Large intestine (tissue), 3 donors: ENCODE results near the gene MED25. TPM values are rescaled to one million over a fixed set of nuclear protein-coding genes. Genes with fewer than 3 reads are reported as not detected.

Source experiments
- DNase-seq, 2 donors: peaks; one replicate each; pipeline versions ENCODE4 v3.0.0 to v3.0.0-alpha.2; 2013
- H3K27ac ChIP-seq: one replicate; pipeline ENCODE4 v1.5.1; 2013; ENCODE audit warnings: low read length
- H3K27me3 ChIP-seq: 2 replicates; pipeline ENCODE4 v1.6.1; 2013; ENCODE audit warnings: low read length; ENCODE audit not compliant: control insufficient read depth, insufficient read depth
- H3K36me3 ChIP-seq: 2 replicates; pipeline ENCODE4 v1.6.1; 2013; ENCODE audit warnings: low read length; ENCODE audit not compliant: control insufficient read depth, insufficient read depth
- H3K4me1 ChIP-seq: one replicate; pipeline ENCODE4 v1.6.1; 2013; ENCODE audit warnings: low read length; ENCODE audit not compliant: control insufficient read depth, insufficient read depth
- H3K4me3 ChIP-seq: one replicate; pipeline ENCODE4 v1.5.1; 2013; ENCODE audit warnings: low read length
- H3K9me3 ChIP-seq: one replicate; pipeline ENCODE4 v1.6.1; 2013; ENCODE audit warnings: mild to moderate bottlenecking, low read depth, low read length, moderate library complexity; ENCODE audit not compliant: control insufficient read depth
- WGBS: methylation state at CpG from one replicate; pipeline ENCODE4 v1.1.5; 2013; ENCODE audit warnings: low lambda C conversion rate; ENCODE audit not compliant: insufficient coverage; 5-methylcytosine and 5-hydroxymethylcytosine counted together
- polyA plus RNA-seq: library from polyadenylated mRNA; unstranded; fragments of 120-200 nt; gene quantifications from one replicate; pipeline ENCODE4 v1.2.1, GENCODE V29; 2013

MED25 gene
- polyA plus RNA-seq, 1 donor, result 57.7 TPM

- Histone ChIP-seq H3K4me1 (no peaks in the 10 kb centered on the region), H3K27ac (no peak overlapping the region), H3K4me3 (no peak overlapping the region), H3K36me3 (peaks cover 79% of the 10 kb centered on the region), H3K27me3 (no peaks in the 10 kb centered on the region), H3K9me3 (no peaks in the 10 kb centered on the region)
- DNase-seq, result no peak
- no CpG with 5 or more reads among the region's 18 CpGs for WGBS
Observed at GRCh38 chr19:49829721-49830120, 11.6 kb downstream of the MED25 start.

GRCh38 chr19:49830766-49831165 lies 12.7 kb downstream of the MED25 start:
- no peak for DNase-seq
- no peak overlapping the region for H3K4me3 ChIP-seq
- H3K36me3 ChIP-seq, result peaks cover 87% of the 10 kb centered on the region
- H3K27me3 ChIP-seq, result no peaks in the 10 kb centered on the region
- no peak overlapping the region for H3K27ac ChIP-seq
- no CpG with 5 or more reads among the region's 12 CpGs for WGBS
- no peaks in the 10 kb centered on the region for H3K9me3 ChIP-seq
- no peaks in the 10 kb centered on the region for H3K4me1 ChIP-seq

GRCh38 chr19:49831592-49831991 lies 13.5 kb downstream of the MED25 start:
- no peaks in the 10 kb centered on the region for H3K4me1 ChIP-seq
- peaks cover 94% of the 10 kb centered on the region for H3K36me3 ChIP-seq
- H3K9me3 ChIP-seq, result no peaks in the 10 kb centered on the region
- DNase-seq, result no peak
- no peak overlapping the region for H3K4me3 ChIP-seq
- no CpG with 5 or more reads among the region's 8 CpGs for WGBS
- H3K27me3 ChIP-seq, result no peaks in the 10 kb centered on the region
- H3K27ac ChIP-seq, result no peak overlapping the region

- peaks cover 95% of the 10 kb centered on the region for H3K36me3 ChIP-seq
- H3K27ac ChIP-seq, result no peak overlapping the region
- no CpG with 5 or more reads among the region's 9 CpGs for WGBS
Observed at GRCh38 chr19:49832556-49832955, 14.5 kb downstream of the MED25 start.

GRCh38 chr19:49833599-49833998 lies 15.5 kb downstream of the MED25 start:
- DNase-seq, result no peak
- WGBS, result no CpG with 5 or more reads among the region's 7 CpGs
- Histone ChIP-seq H3K9me3 (no peaks in the 10 kb centered on the region), H3K27ac (no peak overlapping the region), H3K4me3 (no peak overlapping the region), H3K36me3 (peaks cover 98% of the 10 kb centered on the region), H3K27me3 (no peaks in the 10 kb centered on the region), H3K4me1 (no peaks in the 10 kb centered on the region)

More at GRCh38 chr19:49832556-49832955, 14.5 kb downstream of the MED25 start:
- no peaks in the 10 kb centered on the region for H3K9me3 ChIP-seq
- DNase-seq, result no peak
- H3K27me3 ChIP-seq, result no peaks in the 10 kb centered on the region
- no peaks in the 10 kb centered on the region for H3K4me1 ChIP-seq
- H3K4me3 ChIP-seq, result no peak overlapping the region

GRCh38 chr19:49835562-49835961 lies 17.5 kb downstream of the MED25 start:
- Histone ChIP-seq H3K27me3 (no peaks in the 10 kb centered on the region), H3K4me3 (no peak overlapping the region), H3K36me3 (peaks cover 94% of the 10 kb centered on the region), H3K27ac (no peak overlapping the region), H3K4me1 (no peaks in the 10 kb centered on the region), H3K9me3 (no peaks in the 10 kb centered on the region)
- no peak for DNase-seq
- no CpG with 5 or more reads among the region's 12 CpGs for WGBS

GRCh38 chr19:49836176-49837008 lies 18.3 kb downstream of the MED25 start:
- Histone ChIP-seq H3K4me3 (no peak overlapping the region), H3K9me3 (no peaks in the 10 kb centered on the region), H3K4me1 (no peaks in the 10 kb centered on the region), H3K27me3 (no peaks in the 10 kb centered on the region), H3K27ac (no peak overlapping the region), H3K36me3 (peaks cover 87% of the 10 kb centered on the region)
- no CpG with 5 or more reads among the region's 20 CpGs for WGBS
- no peak for DNase-seq

- no CpG with 5 or more reads among the region's 5 CpGs for WGBS
- Histone ChIP-seq H3K9me3 (no peaks in the 10 kb centered on the region), H3K36me3 (peaks cover 83% of the 10 kb centered on the region), H3K4me1 (no peaks in the 10 kb centered on the region), H3K27ac (no peak overlapping the region), H3K27me3 (no peaks in the 10 kb centered on the region), H3K4me3 (no peak overlapping the region)
- no peak for DNase-seq
Observed at GRCh38 chr19:49837009-49837310, 18.9 kb downstream of the MED25 start.

- no peak for DNase-seq
- Histone ChIP-seq H3K27ac (no peak overlapping the region), H3K4me3 (no peak overlapping the region), H3K4me1 (no peaks in the 10 kb centered on the region), H3K9me3 (no peaks in the 10 kb centered on the region), H3K36me3 (peaks cover 80% of the 10 kb centered on the region), H3K27me3 (no peaks in the 10 kb centered on the region)
- WGBS, result no CpG with 5 or more reads among the region's 9 CpGs
Observed at GRCh38 chr19:49837425-49837824, 19.3 kb downstream of the MED25 start.

- Histone ChIP-seq H3K4me1 (no peaks in the 10 kb centered on the region), H3K27ac (no peak overlapping the region), H3K9me3 (no peaks in the 10 kb centered on the region), H3K4me3 (no peak overlapping the region), H3K36me3 (peaks cover 63% of the 10 kb centered on the region), H3K27me3 (no peaks in the 10 kb centered on the region)
- DNase-seq, result no peak
- WGBS, result no CpG with 5 or more reads among the region's 18 CpGs
Observed at GRCh38 chr19:49838885-49839588, 20.9 kb downstream of the MED25 start.
